ENCODE measurements around the gene PLXNA2.

Gene PLXNA2

GRCh38 chr1:208221291-208221622 is 22.9 kb downstream of the PLXNA2 start:
- no peak for DNase-seq (ENCODE audit: low spot score)

GRCh38 chr1:208219659-208220282 is 24.4 kb downstream of the PLXNA2 start:
- DNase-seq (ENCODE audit: low spot score) = no peak

- DNase-seq (ENCODE audit: low spot score) = no peak
These were observed 25.0 kb downstream of the PLXNA2 start for GRCh38 chr1:208219098-208219658.

DNA sequence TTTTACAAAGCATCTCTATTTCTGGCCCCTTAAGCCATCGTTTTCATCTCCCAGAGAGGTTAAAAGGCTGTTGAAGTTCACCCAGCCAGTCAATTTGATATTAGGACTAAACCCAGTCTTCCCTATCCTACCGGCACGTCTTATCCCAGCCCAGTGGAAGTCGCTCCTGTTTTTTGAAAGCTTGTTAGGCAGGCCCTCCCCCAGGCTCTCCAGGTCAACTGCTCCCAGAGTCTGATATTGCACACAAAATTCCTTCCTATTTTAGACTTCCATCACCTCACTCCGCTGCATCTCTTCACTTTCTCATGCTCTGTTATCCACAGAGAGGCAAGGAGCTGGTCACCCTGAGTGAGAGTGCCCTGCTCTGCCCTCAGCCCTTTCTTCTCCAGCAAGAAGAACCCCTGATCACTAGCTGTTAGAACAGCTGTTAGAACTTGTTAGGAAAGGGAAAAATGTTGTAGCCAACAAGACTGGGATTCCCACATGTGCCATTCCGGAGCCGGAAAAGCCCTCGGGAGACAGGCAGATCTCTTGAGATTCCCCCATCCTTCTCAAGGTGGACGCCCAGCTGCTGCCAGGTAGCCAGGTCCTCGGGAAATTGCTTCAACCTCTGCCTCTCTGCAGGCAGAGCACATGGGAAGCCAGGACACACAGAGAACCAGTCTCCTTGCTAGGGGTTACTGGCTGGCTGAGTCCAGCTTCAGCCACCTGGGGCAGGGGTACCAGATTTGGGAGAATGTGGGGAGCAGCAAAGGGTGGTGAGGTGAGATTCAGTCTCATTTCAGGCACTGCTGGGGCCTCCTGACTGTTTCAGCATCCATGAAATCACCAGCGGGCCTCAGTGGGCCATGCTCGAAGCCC is 25.7 kb downstream of the PLXNA2 start:
- DNase-seq (ENCODE audit: low spot score) = no peak

GRCh38 chr1:208217781-208218180 is 26.4 kb downstream of the PLXNA2 start:
- no peak for DNase-seq (ENCODE audit: low spot score)

DNA sequence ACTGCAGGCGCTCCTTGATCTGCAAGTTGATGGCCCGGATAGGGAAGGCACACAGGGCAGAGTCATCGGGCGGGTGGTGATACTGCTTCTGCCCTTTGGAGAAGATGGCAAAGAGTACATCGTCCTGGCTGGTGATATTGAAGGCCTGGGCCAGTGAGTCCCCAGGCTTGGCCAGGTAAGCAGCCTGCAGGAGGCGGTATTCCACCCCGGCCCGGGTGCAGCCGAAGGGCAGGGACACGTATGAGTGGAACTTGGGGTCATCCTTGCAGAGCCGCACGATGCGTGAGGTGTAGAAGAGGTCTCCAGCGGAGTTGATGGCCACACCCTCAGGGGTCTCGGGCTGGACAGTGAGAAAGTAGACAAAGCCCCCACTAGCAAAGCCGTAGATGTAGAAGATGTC is 27.4 kb downstream of the PLXNA2 start:
- no peak for DNase-seq (ENCODE audit: low spot score)

- DNase-seq (ENCODE audit: low spot score) = no peak
These were observed 28.1 kb downstream of the PLXNA2 start for GRCh38 chr1:208216062-208216461.

- DNase-seq (ENCODE audit: low spot score) = no peak
These were observed 28.8 kb downstream of the PLXNA2 start for GRCh38 chr1:208215393-208215792.

GRCh38 chr1:208213786-208214185 is 30.4 kb downstream of the PLXNA2 start:
- DNase-seq (ENCODE audit: low spot score) = no peak

- no peak for DNase-seq (ENCODE audit: low spot score)
These were observed 31.3 kb downstream of the PLXNA2 start for GRCh38 chr1:208212893-208213292.

- DNase-seq (ENCODE audit: low spot score) = no peak
These were observed 32.0 kb downstream of the PLXNA2 start for GRCh38 chr1:208211921-208212843.

DNA sequence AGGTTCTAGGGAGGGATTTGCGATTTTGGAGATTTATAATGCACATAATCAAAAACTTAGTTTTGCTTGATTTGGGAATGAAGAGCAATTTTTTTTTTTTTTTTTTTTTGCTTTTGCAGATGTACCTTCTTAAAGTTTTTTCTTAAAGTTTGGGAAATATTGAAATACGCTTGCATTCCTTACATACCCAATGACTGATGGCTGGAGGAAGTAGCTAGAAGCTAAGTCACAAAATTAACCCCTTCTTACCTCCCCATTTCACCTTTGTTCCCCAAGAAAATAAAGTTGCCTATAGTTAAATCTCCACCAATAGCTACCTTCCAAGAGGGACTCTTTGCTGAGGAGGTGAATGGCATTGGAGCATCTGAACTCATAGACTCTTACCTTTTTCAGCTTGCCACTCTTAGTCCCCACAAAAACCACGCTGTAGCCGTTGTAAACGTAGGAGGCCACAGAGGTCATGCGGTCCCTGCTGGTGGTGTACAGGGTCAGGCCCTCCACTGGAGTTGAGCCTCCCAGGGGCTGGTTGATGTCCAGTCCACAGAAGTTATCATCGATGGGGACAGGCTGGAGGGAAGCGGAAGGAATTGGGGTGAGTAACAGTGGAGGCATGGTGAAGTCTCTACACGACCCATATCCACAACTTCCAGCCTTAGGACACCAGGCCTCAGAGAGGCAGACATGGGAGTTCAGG is 34.1 kb downstream of the PLXNA2 start:
- DNase-seq (ENCODE audit: low spot score) = no peak

- no peak for DNase-seq (ENCODE audit: low spot score)
These were observed 34.9 kb downstream of the PLXNA2 start for GRCh38 chr1:208209286-208209685.

DNA sequence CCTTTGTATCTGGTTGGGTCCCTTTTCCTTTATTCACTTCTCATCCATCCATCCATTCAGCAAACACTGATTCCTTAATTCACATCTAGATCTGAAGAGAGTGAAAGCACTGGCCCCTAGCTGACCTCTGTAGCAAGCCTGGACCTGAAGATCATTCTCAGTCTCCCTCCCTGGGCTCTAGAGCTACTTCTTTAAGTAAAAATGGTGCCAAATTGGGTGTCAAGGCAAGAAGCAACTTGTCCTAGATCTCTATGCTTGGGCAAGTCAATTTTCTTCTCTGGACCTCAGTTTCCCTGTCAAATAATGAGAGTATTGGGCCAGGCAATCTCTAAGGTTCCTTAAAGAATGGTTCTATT is 36.1 kb downstream of the PLXNA2 start:
- no peak for DNase-seq (ENCODE audit: low spot score)

DNA sequence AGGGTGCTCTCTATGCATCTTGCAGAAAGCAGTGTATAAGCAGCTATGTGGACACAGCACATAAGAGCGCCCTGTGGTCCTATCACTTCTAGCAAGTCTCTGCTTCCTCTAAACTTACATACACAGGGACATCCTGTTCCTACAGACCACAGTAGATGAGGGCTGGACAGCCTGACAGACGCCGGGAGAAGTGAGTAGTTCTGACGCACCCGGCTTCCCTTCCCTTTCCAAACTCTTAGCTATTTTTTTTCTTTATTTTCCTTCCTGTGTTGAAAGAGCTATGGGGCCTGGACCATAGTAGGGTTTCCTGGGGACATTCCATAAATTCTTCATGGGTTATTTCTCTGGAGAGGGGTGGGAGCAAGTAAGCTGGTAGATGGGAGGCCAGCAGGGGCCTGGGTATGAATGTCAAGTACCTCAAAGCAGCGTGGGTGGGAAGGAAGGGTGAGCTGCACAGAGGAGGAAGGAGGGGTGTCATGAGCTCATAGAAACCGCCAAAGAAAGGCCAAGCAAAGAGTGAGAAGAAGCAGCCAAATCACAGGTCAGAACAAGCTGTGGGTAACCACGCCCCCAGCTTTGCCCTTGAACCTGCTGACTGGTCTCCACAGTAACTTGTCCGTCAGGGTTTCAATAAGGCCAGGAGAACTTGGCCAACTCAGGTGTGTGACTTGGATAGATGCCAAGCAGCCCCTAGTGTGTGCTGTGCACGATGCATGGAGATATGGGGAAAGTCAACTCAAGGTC is 36.6 kb downstream of the PLXNA2 start:
- no peak for DNase-seq (ENCODE audit: low spot score)

DNA sequence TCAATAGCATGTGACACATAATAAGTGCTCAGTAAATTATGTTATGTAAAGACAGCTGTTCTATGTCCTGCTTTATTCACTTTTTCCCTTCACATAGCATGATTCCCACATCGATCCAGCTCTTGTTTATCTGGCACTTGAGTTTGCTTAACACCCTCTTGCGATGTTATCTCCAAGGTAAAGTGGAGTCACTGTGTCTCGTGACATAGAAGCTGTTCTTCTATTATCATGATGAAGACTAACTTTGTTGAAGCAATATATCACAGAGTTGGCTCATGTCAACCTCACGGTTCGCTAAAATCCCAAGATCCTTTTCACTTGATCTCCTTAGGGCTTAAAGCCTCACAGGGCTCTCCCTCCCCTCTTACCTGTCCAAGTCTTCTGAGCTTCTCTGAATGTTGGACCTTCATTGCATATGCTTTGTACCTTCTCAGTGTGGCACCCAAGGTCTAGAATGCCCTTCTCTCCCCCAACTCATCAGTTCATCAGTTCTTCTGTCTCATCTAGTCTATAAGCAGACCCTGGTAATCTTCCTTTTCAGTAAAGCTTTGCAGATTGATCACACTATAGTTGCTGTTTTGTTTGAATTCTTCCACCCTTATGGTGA is 38.0 kb downstream of the PLXNA2 start:
- no peak for DNase-seq (ENCODE audit: low spot score)

DNA sequence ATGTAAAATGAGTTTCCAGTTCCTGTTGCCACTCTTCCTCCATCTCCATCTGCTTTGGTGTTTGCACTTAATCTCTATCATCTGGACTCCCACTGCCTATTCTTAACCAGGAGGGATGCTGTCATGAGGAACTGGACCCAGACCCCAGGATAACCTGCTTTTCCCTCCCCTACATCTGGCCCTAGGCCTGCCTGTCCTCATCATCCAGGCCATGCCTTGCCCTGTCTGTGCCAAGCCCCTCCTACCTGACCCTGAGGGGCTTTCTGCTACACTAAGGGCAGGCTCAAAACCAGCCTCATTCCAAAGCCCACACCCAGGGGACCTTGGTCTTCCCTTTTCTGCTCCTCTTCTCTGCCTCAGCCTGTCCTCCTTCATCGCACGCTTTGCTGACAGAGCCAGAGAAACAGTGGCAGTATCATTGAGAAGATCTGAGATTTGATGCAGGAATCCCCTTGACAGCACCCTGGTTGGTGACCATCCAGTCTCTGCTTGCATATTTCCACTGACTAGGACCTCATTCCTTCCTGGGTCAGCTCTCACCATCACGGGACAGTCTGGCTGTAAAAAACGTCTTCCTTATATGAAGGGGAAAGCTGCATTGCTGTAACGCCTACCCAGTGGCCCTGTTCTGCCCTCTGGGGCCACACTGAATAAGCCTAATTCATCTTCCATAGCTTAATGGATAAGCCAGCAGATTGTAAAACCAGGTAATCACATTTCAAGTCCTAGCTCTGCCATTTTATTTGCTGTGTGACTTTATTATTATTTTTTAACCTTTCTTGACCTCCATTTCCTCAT is 38.8 kb downstream of the PLXNA2 start:
- DNase-seq (ENCODE audit: low spot score) = no peak

DNA sequence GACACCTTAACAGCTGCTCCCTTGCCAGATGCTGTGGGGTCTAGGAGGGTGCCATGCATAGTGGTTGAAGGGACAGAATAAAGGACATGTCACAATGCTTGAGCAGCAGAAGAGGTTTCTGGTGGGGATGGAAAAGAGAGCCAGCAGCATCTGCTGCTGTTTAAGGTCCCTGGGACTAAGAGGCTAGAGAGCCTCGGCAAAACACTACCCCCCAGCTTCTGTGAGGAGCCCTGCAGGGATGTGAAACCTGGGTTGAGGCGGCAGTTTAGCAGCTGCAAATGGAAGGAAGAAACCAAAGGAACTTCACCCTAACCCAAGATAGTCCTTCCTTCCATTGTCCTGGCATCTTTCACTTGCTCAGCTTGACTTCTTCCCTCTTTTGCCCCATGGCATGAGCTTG is 39.4 kb downstream of the PLXNA2 start:
- no peak for DNase-seq (ENCODE audit: low spot score)

DNA sequence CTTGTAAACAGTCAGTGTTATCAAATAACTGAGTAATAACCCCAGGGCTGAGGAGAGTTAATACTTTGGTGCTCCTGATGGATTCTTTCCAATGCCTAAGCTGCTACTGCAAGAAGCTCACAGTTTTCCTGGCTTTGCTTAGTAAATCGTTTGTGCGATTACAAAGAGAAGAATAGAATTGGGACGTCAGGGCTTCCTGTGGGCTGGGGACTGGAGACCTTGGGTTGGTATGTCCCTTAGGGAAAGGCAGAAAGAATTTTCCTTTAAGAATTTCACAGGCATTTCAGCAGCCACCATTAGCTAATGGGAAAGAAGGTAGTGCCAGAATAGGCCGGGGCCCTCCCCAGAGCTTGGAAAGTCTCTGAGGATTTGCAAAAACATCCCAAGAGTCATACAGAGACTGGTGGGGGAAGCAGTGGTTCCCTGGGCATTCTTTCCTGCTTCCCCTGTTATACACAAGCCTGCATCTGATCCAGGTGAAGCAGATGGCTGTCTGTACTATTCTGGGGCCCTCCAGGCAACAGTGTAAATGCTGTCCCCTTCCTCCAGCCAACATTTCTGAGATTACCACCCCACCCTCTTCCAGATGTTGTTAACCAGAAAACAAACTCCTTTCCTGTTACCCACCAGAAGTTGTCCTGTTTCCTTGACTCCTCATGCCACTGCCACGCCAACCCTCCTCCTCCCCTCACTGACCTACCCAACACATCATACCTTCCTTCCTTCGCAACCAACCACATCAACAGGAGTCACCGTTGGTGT is 40.2 kb downstream of the PLXNA2 start:
- no peak for DNase-seq (ENCODE audit: low spot score)

Measured in D341Med (cell line).